Ovary (tissue), 9 donors: Measurements from ENCODE around the gene CBLN3. TPM values are rescaled to one million over a fixed set of nuclear protein-coding genes. Genes with fewer than 3 reads are reported as not detected.

Experiments
- DNase-seq, 5 donors: peaks; one replicate each; pipeline ENCODE4 v3.0.0-alpha.2; 2019 to 2020
- H3K27ac ChIP-seq, 2 donors: fragments of 200-600 bp; one replicate each; pipeline versions ENCODE4 v1.5.1 to v1.8.0; 2019 to 2022
- H3K27me3 ChIP-seq: fragments of 200-600 bp; one replicate; pipeline ENCODE4 v1.8.0; 2022
- H3K36me3 ChIP-seq: fragments of 200-600 bp; sonication (generic); one replicate; pipeline ENCODE4 v1.5.1; 2019
- H3K4me1 ChIP-seq: one replicate; pipeline ENCODE4 v1.8.1; 2013; ENCODE audit warnings: mild to moderate bottlenecking, moderate library complexity; ENCODE audit not compliant: insufficient read depth
- H3K4me3 ChIP-seq: fragments of 200-600 bp; sonication (generic); one replicate; pipeline ENCODE4 v1.5.1; 2017
- H3K9me3 ChIP-seq, 2 donors: fragments of 200-600 bp in 1 of 2; sonication (generic) in 1 of 2; one replicate each; pipeline versions ENCODE4 v1.5.1 to v1.8.1; 2013 to 2019; ENCODE audit warnings: mild to moderate bottlenecking in 1 of 2, moderate library complexity in 1 of 2
- CTCF ChIP-seq, 3 donors: fragments of 450-650 bp in 2 of 3; fragments of 200-600 bp in 1 of 3; IDR thresholded peaks; one replicate each; pipeline versions ENCODE4 v1.5.1 to v1.8.0; 2016 to 2022; ENCODE audit warnings: antibody characterized with exemption in 3 of 3, mild to moderate bottlenecking in 1 of 3
- EP300 ChIP-seq: sonication (generic); formaldehyde crosslinking; IDR thresholded peaks from one replicate; pipeline ENCODE4 v1.6.1; 2017; ENCODE audit warnings: antibody characterized with exemption
- POLR2A ChIP-seq: fragments of 450-650 bp; IDR thresholded peaks from one replicate; pipeline ENCODE4 v1.6.1; 2017; ENCODE audit warnings: antibody characterized with exemption, mild to moderate bottlenecking, moderate library complexity
- WGBS, 3 donors: extraction: QIAGEN DNeasy Blood & Tissue Kit in 1 of 3; methylation state at CpG; one replicate each; pipeline versions ENCODE4 v1.1.5 to v1.1.7; 2013 to 2017; 5-methylcytosine and 5-hydroxymethylcytosine counted together
- intact Hi-C, 4 donors: fragments of 100-400 bp; cut with DNase I; formaldehyde crosslinking; loops; one replicate each; pipeline versions ENCODE4 v1.11.0 to v1.15.1; 2022 to 2023
- polyA plus RNA-seq, 2 donors: library from polyadenylated mRNA; stranded (reverse); fragments of 200-250 nt in 1 of 2; fragments of 350-450 nt in 1 of 2; fragmentation: Illumina TruSeq in 1 of 2; extraction: RNeasy Lipid Tissue Mini Kit (QIAGEN cat#74804) in 1 of 2; gene quantifications; one replicate each; pipeline ENCODE4 v1.2.3, GENCODE V29; 2013 to 2014
- total RNA-seq, 7 donors: library from RNA; depleted of rRNA in 2 of 7; stranded (reverse); fragments of >200 nt in 2 of 7; fragmentation: NEBNext Ultra II Directional in 3 of 7; extraction: Animal tissue kit (Norgen Biotek cat#: 25700) in 3 of 7; gene quantifications; one replicate each; pipeline versions ENCODE4 v1.1.0 to v1.2.4, GENCODE V29; 2016 to 2023
- donor health status: DM: no; HTN: no; CAD: no; lungs with moderate emphysema.
- donor health status: DM: no; HTN: no; CAD: no.
- donor health status: Bipolar disorder and iron deficiency.
- donor health status: DM: yes; HTN: yes; CAD: no.
- donor health status: DM: no; HTN: no; CAD: no.
- donor health status: DM: yes; HTN: yes; CAD: no.

The CBLN3 gene
- total and polyA plus RNA-seq, 9 donors, result 2.0 to 10.5 (median 5.8) TPM

DNA sequence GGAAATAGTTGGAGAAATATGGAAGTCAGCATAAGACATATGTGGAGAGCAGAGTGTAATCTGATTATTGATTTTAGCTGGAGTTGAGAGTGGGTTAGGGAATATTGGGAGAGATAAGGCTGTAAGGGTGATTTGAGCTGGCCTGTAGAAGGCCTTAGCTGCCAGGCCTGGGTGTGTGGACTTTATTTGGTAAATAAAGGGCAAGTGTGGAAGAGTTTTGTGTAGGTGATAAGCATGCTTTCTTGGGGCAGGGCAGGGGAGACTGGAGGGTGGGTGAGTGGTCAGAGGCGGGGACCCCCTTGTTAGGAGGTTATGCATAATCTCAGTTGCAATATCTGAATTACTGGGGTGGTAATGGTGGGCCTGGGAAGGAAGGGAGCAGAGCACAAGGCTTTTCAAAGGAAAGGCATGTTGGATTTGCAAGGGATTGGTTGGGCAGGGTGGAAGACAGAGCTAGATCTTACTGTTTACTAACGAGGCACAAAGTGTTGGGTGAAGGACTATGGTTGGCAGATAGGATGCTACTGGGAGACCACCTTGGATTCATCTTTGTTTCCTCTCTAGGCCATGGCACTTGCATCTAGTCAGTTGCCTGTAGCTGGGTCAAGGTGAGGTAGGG, 5.8 kb upstream of the CBLN3 start:
- H3K27ac ChIP-seq, result no peak overlapping the region
- WGBS, 3 donors, result 65 to 82% (median 77%) methylated on average over 2 of the region's 2 CpGs
- no peaks in the 10 kb centered on the region for H3K9me3 ChIP-seq
- H3K27me3 ChIP-seq, result no peaks in the 10 kb centered on the region
- no peak overlapping the region for H3K4me3 ChIP-seq
- intact Hi-C loops, result loop anchor here in 2 of 4 donors (2.0 to 5.0 kb wide), 3 partner anchors 33 to 103 kb away; no protein-coding TSS in a partner anchor
- DNase-seq, result no peak
- H3K4me1 ChIP-seq, result peaks cover 5% of the 10 kb centered on the region
- no peak for TF ChIP-seq POLR2A
- no peak for TF ChIP-seq CTCF (IDR thresholded peaks at IDR 0.05)
- TF ChIP-seq EP300, result no peak
- H3K36me3 ChIP-seq, result no peaks in the 10 kb centered on the region

- Histone ChIP-seq H3K36me3 (no peaks in the 10 kb centered on the region), H3K27me3 (no peaks in the 10 kb centered on the region), H3K4me3 (no peak overlapping the region), H3K27ac (no peak overlapping the region), H3K4me1 (peaks cover 5% of the 10 kb centered on the region), H3K9me3 (no peaks in the 10 kb centered on the region)
- TF ChIP-seq POLR2A (no peak), CTCF (IDR thresholded peaks at IDR 0.05) (no peak), EP300 (no peak)
- intact Hi-C loops, result loop anchor here (2.0 to 5.0 kb wide), 4 partner anchors 32 to 192 kb away; partner anchors contain the start of gene TINF2 (in 1 of the 4)
- DNase-seq, result no peak
- WGBS, 3 donors, result 66 to 81% (median 72%) methylated on average over 3 of the region's 3 CpGs
Observed at GRCh38 chr14:24434676-24435075, 5.2 kb upstream of the CBLN3 start.

DNA sequence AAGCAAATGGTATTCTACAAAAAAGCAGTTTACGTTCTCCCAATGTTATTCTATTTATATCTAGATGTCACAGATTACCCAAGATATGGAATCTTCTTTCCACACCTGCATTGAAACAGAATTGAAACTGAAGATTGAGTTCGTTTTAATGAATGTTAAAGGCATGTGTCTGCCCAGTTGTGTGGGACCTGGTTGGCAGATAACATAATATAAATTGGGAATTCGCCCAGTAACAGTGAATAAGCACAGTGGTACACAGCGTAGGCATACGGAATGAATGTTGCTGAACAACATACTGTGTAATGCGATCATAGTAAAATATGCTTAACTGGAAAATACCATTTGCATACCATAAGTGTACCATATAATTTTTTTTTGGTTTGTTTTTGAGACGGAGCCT, 4.6 kb upstream of the CBLN3 start:
- no peak overlapping the region for H3K4me3 ChIP-seq
- H3K4me1 ChIP-seq, result peaks cover 8% of the 10 kb centered on the region
- WGBS, 3 donors, result 75 to 80% (median 77%) methylated on average over 7 of the region's 7 CpGs
- H3K36me3 ChIP-seq, result no peaks in the 10 kb centered on the region
- no peaks in the 10 kb centered on the region for H3K9me3 ChIP-seq
- TF ChIP-seq CTCF (IDR thresholded peaks at IDR 0.05) (no peak), EP300 (no peak), POLR2A (no peak)
- intact Hi-C loops, result loop anchor here in 3 of 4 donors (2.0 to 5.0 kb wide), 3 partner anchors 101 to 192 kb away; partner anchors contain the start of gene TINF2 (in 1 of the 3)
- H3K27me3 ChIP-seq, result no peaks in the 10 kb centered on the region
- no peak overlapping the region for H3K27ac ChIP-seq
- no peak for DNase-seq

GRCh38 chr14:24432259-24433131, 3.0 kb upstream of the CBLN3 start:
- 62 to 72% (median 66%) methylated on average over 24 of the region's 24 CpGs for WGBS, 3 donors

More at GRCh38 chr14:24432259-24433131, 3.0 kb upstream of the CBLN3 start:
- no peaks in the 10 kb centered on the region for H3K27me3 ChIP-seq
- no peaks in the 10 kb centered on the region for H3K9me3 ChIP-seq
- peaks cover 10% of the 10 kb centered on the region for H3K4me1 ChIP-seq
- TF ChIP-seq POLR2A, result no peak
- no peak for TF ChIP-seq CTCF (IDR thresholded peaks at IDR 0.05)
- no peak for TF ChIP-seq EP300
- peak overlapping the region in 1 of 2 donors; percentile 99 for H3K27ac ChIP-seq
- no peaks in the 10 kb centered on the region for H3K36me3 ChIP-seq
- no peak overlapping the region for H3K4me3 ChIP-seq
- peak; percentile 24 to 53 (median 51) for DNase-seq
- intact Hi-C loops, result loop anchor here in 3 of 4 donors (1.0 to 5.0 kb wide), 4 partner anchors 32 to 190 kb away; partner anchors contain the start of gene TINF2 (in 1 of the 3)
